VCaP (cell line): ENCODE measurements around the gene HADH.

Source experiments
- H3K27ac ChIP-seq: fragments of 450-650 bp; 2 replicates; pipeline ENCODE4 v1.5.1; 2017
- CTCF ChIP-seq: fragments of 450-650 bp; conservative IDR thresholded peaks from 2 replicates; pipeline ENCODE4 v1.5.1; 2017; ENCODE audit warnings: mild to moderate bottlenecking, moderate library complexity

The HADH gene

GRCh38 chr4:107987916-107988762 lies 1.6 kb upstream of the HADH start:
- no peak overlapping the region; the same call in 1 of the 2 replicates for H3K27ac ChIP-seq
- no peak for TF ChIP-seq CTCF

GRCh38 chr4:107988763-107989035 lies 990 bp upstream of the HADH start:
- H3K27ac ChIP-seq: peak overlapping the region; percentile 88; the same call in 1 of the 2 replicates
- TF ChIP-seq CTCF: no peak

- no peak for TF ChIP-seq CTCF
- H3K27ac ChIP-seq: peak overlapping the region; percentile 88
These were observed 540 bp upstream of the HADH start for GRCh38 chr4:107989162-107989536.

GRCh38 chr4:107991945-107992630 lies 2.4 kb downstream of the HADH start:
- H3K27ac ChIP-seq: no peak overlapping the region
- no peak for TF ChIP-seq CTCF

GRCh38 chr4:107993969-107994368 lies 4.3 kb downstream of the HADH start:
- H3K27ac ChIP-seq: 0 out of 2 replicates have a peak overlapping the region, but pooled peaks have one; percentile 10
- TF ChIP-seq CTCF: no peak

GRCh38 chr4:107994894-107995293 lies 5.2 kb downstream of the HADH start:
- TF ChIP-seq CTCF: no peak
- no peak overlapping the region for H3K27ac ChIP-seq

GRCh38 chr4:107996949-107997788 lies 7.5 kb downstream of the HADH start:
- no peak overlapping the region for H3K27ac ChIP-seq
- no peak for TF ChIP-seq CTCF
